Left lung (tissue), 10 donors: ENCODE measurements around the gene RUVBL1. TPM values are rescaled to one million over a fixed set of nuclear protein-coding genes. Genes with fewer than 3 reads are reported as not detected.

ENCODE experiments used
- ATAC-seq: fragments of 200-7000 bp; cut with Tn5 transposase; one replicate; pipeline ENCODE4 v1.9.1; 2020; ENCODE audit warnings: moderate library complexity
- DNase-seq, 4 donors: peaks; one replicate each; pipeline ENCODE4 v3.0.0-alpha.2; 2013 to 2020
- H3K27ac ChIP-seq, 2 donors: fragments of 200-600 bp; sonication (generic) in 1 of 2; one replicate each; pipeline versions ENCODE4 v1.5.0 to v1.8.0; 2020 to 2021
- H3K27me3 ChIP-seq, 2 donors: fragments of 200-600 bp; sonication (generic) in 1 of 2; one replicate each; pipeline versions ENCODE4 v1.5.0 to v1.8.0; 2020 to 2021
- H3K36me3 ChIP-seq, 2 donors: fragments of 200-600 bp; sonication (generic) in 1 of 2; one replicate each; pipeline versions ENCODE4 v1.5.0 to v1.8.0; 2020 to 2021
- H3K4me1 ChIP-seq, 2 donors: fragments of 200-600 bp; one replicate each; pipeline ENCODE4 v1.8.0; 2021
- H3K4me3 ChIP-seq, 2 donors: fragments of 200-600 bp; sonication (generic) in 1 of 2; one replicate each; pipeline versions ENCODE4 v1.5.0 to v1.8.0; 2020 to 2021; ENCODE audit warnings: mild to moderate bottlenecking in 1 of 2
- H3K9me3 ChIP-seq, 2 donors: fragments of 200-600 bp; sonication (generic) in 1 of 2; one replicate each; pipeline versions ENCODE4 v1.5.0 to v1.8.0; 2020 to 2021
- intact Hi-C, 2 donors: fragments of 100-400 bp; cut with DNase I; formaldehyde crosslinking; loops; one replicate each; pipeline versions ENCODE4 v1.11.2 to v1.14.2; 2022
- polyA plus RNA-seq, 6 donors: library from polyadenylated mRNA; unstranded; fragments of 120-200 nt; gene quantifications; one replicate each; pipeline ENCODE4 v1.2.1, GENCODE V29; 2013; ENCODE audit not compliant: insufficient read length in 6 of 6
- total RNA-seq, 2 donors: library from RNA; stranded (reverse); fragmentation: NEBNext Ultra II Directional; extraction: Animal tissue kit (Norgen Biotek cat#: 25700); gene quantifications; one replicate each; pipeline ENCODE4 v1.2.1, GENCODE V29; 2021
- TF ChIP-seq, protein P1 (sequence below), 2 donors: fragments of 200-600 bp; sonication (generic) in 1 of 2; IDR thresholded peaks; one replicate each; pipeline versions ENCODE4 v1.5.0 to v1.8.0; 2021; ENCODE audit warnings: antibody characterized with exemption in 2 of 2
- donor health status: DM: no; HTN: yes; CAD: no.
- donor health status: DM: no; HTN: no; CAD: no.

The RUVBL1 gene
- total and polyA plus RNA-seq, 8 donors = 22.3 to 55.3 (median 48.1) TPM

DNA sequence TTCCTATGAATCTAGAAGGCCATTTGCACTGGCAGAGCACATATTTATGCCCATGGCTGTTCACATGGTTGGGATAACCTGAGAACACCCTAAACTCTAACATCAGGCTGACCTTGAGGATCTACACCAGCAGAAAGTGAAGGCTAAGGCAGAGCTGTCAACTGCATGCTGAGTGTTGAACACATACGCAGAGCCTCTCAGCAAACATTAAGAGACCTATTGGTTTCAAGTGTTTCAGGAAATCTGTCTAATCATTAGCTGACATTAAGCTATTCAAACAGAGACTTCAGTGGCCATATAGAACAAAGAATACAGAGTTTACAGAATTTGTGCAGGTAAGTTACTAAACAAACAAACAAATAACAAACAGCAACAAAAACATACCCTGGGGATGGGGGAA lies 87.5 kb downstream of the RUVBL1 start:
- intact Hi-C loops = no loop called here
- Histone ChIP-seq H3K27me3 (no peaks in the 10 kb centered on the region), H3K36me3 (no peaks in the 10 kb centered on the region), H3K9me3 (no peaks in the 10 kb centered on the region), H3K4me3 (no peak overlapping the region), H3K27ac (no peak overlapping the region), H3K4me1 (no peaks in the 10 kb centered on the region)
- ATAC-seq = peak; percentile 33
- no peak for DNase-seq
- TF ChIP-seq, protein P1, sequence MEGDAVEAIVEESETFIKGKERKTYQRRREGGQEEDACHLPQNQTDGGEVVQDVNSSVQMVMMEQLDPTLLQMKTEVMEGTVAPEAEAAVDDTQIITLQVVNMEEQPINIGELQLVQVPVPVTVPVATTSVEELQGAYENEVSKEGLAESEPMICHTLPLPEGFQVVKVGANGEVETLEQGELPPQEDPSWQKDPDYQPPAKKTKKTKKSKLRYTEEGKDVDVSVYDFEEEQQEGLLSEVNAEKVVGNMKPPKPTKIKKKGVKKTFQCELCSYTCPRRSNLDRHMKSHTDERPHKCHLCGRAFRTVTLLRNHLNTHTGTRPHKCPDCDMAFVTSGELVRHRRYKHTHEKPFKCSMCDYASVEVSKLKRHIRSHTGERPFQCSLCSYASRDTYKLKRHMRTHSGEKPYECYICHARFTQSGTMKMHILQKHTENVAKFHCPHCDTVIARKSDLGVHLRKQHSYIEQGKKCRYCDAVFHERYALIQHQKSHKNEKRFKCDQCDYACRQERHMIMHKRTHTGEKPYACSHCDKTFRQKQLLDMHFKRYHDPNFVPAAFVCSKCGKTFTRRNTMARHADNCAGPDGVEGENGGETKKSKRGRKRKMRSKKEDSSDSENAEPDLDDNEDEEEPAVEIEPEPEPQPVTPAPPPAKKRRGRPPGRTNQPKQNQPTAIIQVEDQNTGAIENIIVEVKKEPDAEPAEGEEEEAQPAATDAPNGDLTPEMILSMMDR (IDR thresholded peaks at IDR 0.05) = no peak

DNA sequence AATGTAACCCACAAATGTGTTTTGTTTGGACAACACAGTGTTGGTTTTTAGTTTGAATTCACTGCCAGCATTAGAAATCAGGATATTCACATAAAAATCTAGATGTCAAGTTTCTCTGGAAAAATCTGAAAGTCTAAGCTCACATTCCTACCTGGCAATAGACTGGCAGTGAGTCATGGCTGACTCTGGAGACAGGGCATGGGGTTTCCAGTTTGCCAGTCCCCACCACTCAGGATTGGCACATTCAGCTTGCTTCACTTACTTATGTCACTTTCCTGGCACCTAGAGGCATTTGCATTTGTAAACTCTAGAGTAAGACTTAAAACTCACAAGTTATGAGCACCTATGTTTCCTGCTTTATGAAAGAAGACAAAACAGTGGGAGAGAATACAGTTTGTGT lies 90.5 kb downstream of the RUVBL1 start:
- Histone ChIP-seq H3K9me3 (no peaks in the 10 kb centered on the region), H3K27me3 (no peaks in the 10 kb centered on the region), H3K4me3 (no peak overlapping the region), H3K4me1 (no peaks in the 10 kb centered on the region), H3K36me3 (no peaks in the 10 kb centered on the region), H3K27ac (no peak overlapping the region)
- DNase-seq (no peak), ATAC-seq (peak; percentile 45)
- TF ChIP-seq, protein P1 (IDR thresholded peaks at IDR 0.05) = no peak
- intact Hi-C loops = no loop called here

Other genes with a start within 250 kb of the RUVBL1 start
- 1 to 10 TPM; 1.2 to 2.5 TPM for gene KBTBD12, start 208.6 kb downstream of the RUVBL1 start, total RNA-seq
- 1 to 10 TPM in 5 of 6 donors, under 1 TPM in 1; 0.60 to 2.4 (median 1.3) TPM for gene KBTBD12, start 208.6 kb downstream of the RUVBL1 start, polyA plus RNA-seq
- 100 to 1,000 TPM; 283 to 361 TPM for gene SEC61A1, start 71.4 kb downstream of the RUVBL1 start, total RNA-seq
- gene SEC61A1, start 71.4 kb downstream of the RUVBL1 start, polyA plus RNA-seq = 100 to 1,000 TPM; 148 to 190 (median 162) TPM
- 10 to 100 TPM; 11.5 to 13.4 TPM for gene EEFSEC, start 29.7 kb upstream of the RUVBL1 start, total RNA-seq
- gene EEFSEC, start 29.7 kb upstream of the RUVBL1 start, polyA plus RNA-seq = 10 to 100 TPM; 17.4 to 23.0 (median 20.9) TPM